HEK293T (cell line): Measurements from ENCODE around the gene GABPA.

Source experiments
- CTCF ChIA-PET: fragments of 350-600 bp; formaldehyde crosslinking; extraction: SDS; loops from one replicate; lab custom pipeline; 2021; ENCODE audit warnings: antibody characterized with exemption, inconsistent platforms; lab: Yijun Ruan, JAX
- POLR2A ChIA-PET: fragments of 350-600 bp; formaldehyde crosslinking; extraction: SDS; loops from one replicate; lab custom pipeline; 2020; ENCODE audit warnings: antibody characterized with exemption, inconsistent platforms; lab: Yijun Ruan, JAX
- DNase-seq: peaks from one replicate; pipeline ENCODE4 v3.0.0; 2012; ENCODE audit warnings: mixed read lengths; ENCODE audit errors: extremely low spot score
- ARNT ChIP-seq: fragments of 450-650 bp; IDR thresholded peaks from 2 replicates; pipeline ENCODE4 v1.6.1; 2017; ENCODE audit warnings: mild to moderate bottlenecking
- BHLHE40 ChIP-seq: fragments of 450-650 bp; IDR thresholded peaks from 2 replicates; pipeline ENCODE4 v1.6.1; 2016; ENCODE audit warnings: mild to moderate bottlenecking, moderate library complexity, borderline replicate concordance
- CTBP1 ChIP-seq: fragments of 450-650 bp; IDR thresholded peaks from 2 replicates; pipeline ENCODE4 v1.6.1; 2016; ENCODE audit warnings: borderline replicate concordance
- ELF4 ChIP-seq: fragments of 450-650 bp; IDR thresholded peaks from 2 replicates; pipeline ENCODE4 v1.6.1; 2017; ENCODE audit warnings: antibody characterized with exemption
- FOXA1 ChIP-seq: fragments of 450-650 bp; IDR thresholded peaks from 2 replicates; pipeline ENCODE4 v1.6.1; 2016; ENCODE audit warnings: mild to moderate bottlenecking
- FOXK2 ChIP-seq: fragments of 450-650 bp; IDR thresholded peaks from 2 replicates; pipeline ENCODE4 v1.6.1; 2016; ENCODE audit warnings: mild to moderate bottlenecking
- FOXM1 ChIP-seq: fragments of 450-650 bp; IDR thresholded peaks from 2 replicates; pipeline ENCODE4 v1.6.1; 2017; ENCODE audit warnings: mild to moderate bottlenecking, borderline replicate concordance
- HDGF ChIP-seq: fragments of 450-650 bp; IDR thresholded peaks from 2 replicates; pipeline ENCODE4 v1.6.1; 2017; ENCODE audit warnings: antibody characterized with exemption, borderline replicate concordance
- L3MBTL2 ChIP-seq: fragments of 450-650 bp; conservative IDR thresholded peaks from 2 replicates; pipeline ENCODE4 v1.6.1; 2016; ENCODE audit warnings: mild to moderate bottlenecking
- LEF1 ChIP-seq: fragments of 450-650 bp; IDR thresholded peaks from 2 replicates; pipeline ENCODE4 v1.6.1; 2017; ENCODE audit warnings: mild to moderate bottlenecking, borderline replicate concordance
- NFRKB ChIP-seq: fragments of 450-650 bp; IDR thresholded peaks from 2 replicates; pipeline ENCODE4 v1.6.1; 2016; ENCODE audit warnings: mild to moderate bottlenecking, moderate library complexity
- PKNOX1 ChIP-seq: fragments of 450-650 bp; IDR thresholded peaks from 2 replicates; pipeline ENCODE4 v1.6.1; 2016
- SP1 ChIP-seq: fragments of 450-650 bp; IDR thresholded peaks from 2 replicates; pipeline ENCODE4 v1.6.1; 2017
- SUZ12 ChIP-seq: fragments of 450-650 bp; IDR thresholded peaks from 2 replicates; pipeline ENCODE4 v1.6.1; 2016; ENCODE audit warnings: mild to moderate bottlenecking
- TARDBP ChIP-seq: fragments of 450-650 bp; IDR thresholded peaks from 2 replicates; pipeline ENCODE4 v1.6.1; 2016
- ZNF384 ChIP-seq: fragments of 450-650 bp; IDR thresholded peaks from 2 replicates; pipeline ENCODE4 v1.6.1; 2016

The GABPA gene

DNA sequence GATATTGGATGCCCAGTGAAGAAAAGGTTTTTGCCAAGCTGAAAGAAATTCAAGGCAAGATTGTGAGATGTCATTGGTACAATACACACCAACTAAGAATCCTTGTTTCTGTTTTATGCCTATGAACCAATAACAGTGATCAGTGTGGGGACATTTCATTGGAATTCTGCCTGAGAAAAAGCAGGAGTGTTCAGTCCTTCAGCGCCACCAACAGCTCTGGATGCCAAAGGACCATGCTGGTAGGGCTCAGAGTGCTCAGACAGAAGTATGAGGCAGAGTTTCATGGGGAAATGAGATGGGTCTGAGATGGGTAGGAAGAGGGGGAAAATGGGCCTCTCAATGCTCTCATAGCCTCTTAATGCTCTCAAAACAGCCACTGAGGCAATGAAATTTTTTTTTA, 56.5 kb downstream of the GABPA start:
- POLR2A ChIA-PET: no interaction called here
- no peak for TF ChIP-seq L3MBTL2
- no peak for TF ChIP-seq SUZ12
- no peak for TF ChIP-seq FOXA1
- no peak for TF ChIP-seq ELF4
- TF ChIP-seq FOXM1: no peak
- no peak for TF ChIP-seq ZNF384
- no peak for TF ChIP-seq SP1
- TF ChIP-seq HDGF: no peak
- TF ChIP-seq BHLHE40: no peak
- CTCF ChIA-PET: interaction anchor here (0.8 kb wide), 1 partner anchor 10 kb away, joined by 3 read pairs; no protein-coding TSS in a partner anchor
- DNase-seq: no peak

- DNase-seq: peak; percentile 91
- ChIA-PET POLR2A (no interaction called here), CTCF (interaction anchor here (0.5 to 1.8 kb wide), 12 partner anchors 9 to 286 kb away, joined by 3 to 6 read pairs (median 4); no protein-coding TSS in a partner anchor)
- no peak for TF ChIP-seq SP1
- TF ChIP-seq BHLHE40: no peak
- TF ChIP-seq ZNF384: 0 out of 2 replicates have a peak, but pooled peaks have one; percentile 15
- TF ChIP-seq ARNT: no peak
These were observed 66.6 kb downstream of the GABPA start for GRCh38 chr21:25801217-25802014.

DNA sequence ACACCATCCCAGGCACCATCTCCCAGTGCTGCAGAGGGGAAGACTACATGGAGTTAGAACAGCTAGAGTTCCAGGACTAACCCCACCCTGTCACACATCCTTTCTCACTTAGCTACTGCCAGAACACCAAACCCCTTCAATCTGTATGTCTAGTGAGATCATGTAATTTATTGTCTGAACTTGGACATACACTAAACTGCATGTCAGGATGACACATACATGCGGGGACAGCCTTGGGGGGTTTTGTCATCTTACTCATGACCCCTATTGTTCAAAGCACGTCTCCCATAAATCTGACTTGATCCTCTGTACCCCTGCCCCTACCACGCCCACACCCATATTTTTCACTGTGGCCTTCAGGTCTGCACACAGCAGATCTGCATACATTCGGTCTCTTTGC, 71.3 kb downstream of the GABPA start:
- ChIA-PET CTCF (no interaction called here), POLR2A (no interaction called here)
- TF ChIP-seq ARNT (no peak), SUZ12 (no peak), FOXK2 (no peak), BHLHE40 (no peak), TARDBP (no peak), L3MBTL2 (no peak), CTBP1 (no peak), SP1 (no peak), LEF1 (no peak), HDGF (no peak), NFRKB (no peak)
- DNase-seq: no peak

GRCh38 chr21:25807191-25807590, 72.4 kb downstream of the GABPA start:
- no peak for DNase-seq
- TF ChIP-seq ELF4 (no peak), TARDBP (no peak), SP1 (no peak), ARNT (no peak), FOXA1 (no peak), L3MBTL2 (no peak), FOXM1 (no peak)
- CTCF ChIA-PET: interaction anchor here (0.6 kb wide), 1 partner anchor 72 kb away, joined by 3 read pairs; no protein-coding TSS in a partner anchor
- POLR2A ChIA-PET: no interaction called here

- no peak for TF ChIP-seq L3MBTL2
- no peak for TF ChIP-seq ARNT
- TF ChIP-seq TARDBP: no peak
- TF ChIP-seq FOXM1: no peak
- no peak for TF ChIP-seq FOXK2
- POLR2A ChIA-PET: no interaction called here
- CTCF ChIA-PET: no interaction called here
- DNase-seq: no peak
These were observed 74.2 kb downstream of the GABPA start for GRCh38 chr21:25809013-25809412.

GRCh38 chr21:25811186-25811585, 76.4 kb downstream of the GABPA start:
- no peak for DNase-seq
- ChIA-PET CTCF (interaction anchor here (1.7 kb wide), 1 partner anchor 10 kb away, joined by 4 read pairs; no protein-coding TSS in a partner anchor), POLR2A (no interaction called here)
- TF ChIP-seq ARNT (no peak), FOXA1 (no peak), HDGF (no peak), PKNOX1 (no peak), LEF1 (no peak), L3MBTL2 (no peak), NFRKB (no peak)

DNA sequence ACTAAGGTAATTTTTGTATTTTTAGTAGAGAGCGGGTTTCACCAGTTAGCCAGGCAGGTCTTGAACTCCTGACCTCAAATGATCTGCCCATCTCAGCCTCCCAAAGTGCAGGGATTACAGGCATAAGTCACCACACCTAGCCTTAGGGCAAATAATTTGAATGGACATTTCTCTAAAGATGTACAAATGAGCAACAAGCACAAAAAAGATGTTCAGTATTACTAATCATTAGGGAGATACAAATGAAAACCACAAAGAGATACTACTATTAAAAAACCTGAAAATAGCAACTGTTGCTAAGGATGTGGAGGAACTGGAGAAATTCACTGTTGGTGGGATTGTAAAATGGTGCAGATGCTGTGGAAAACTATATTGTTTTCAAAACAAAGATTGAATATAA, 79.1 kb downstream of the GABPA start:
- CTCF ChIA-PET: interaction anchor here (0.6 kb wide), 1 partner anchor 107 kb away, joined by 3 read pairs; no protein-coding TSS in a partner anchor
- DNase-seq: no peak
- TF ChIP-seq ELF4 (no peak), ZNF384 (no peak), ARNT (no peak), FOXK2 (no peak), SUZ12 (no peak), PKNOX1 (no peak), FOXA1 (no peak), L3MBTL2 (no peak), NFRKB (no peak), TARDBP (no peak), CTBP1 (no peak), BHLHE40 (no peak), FOXM1 (no peak), SP1 (no peak), LEF1 (no peak), HDGF (no peak)
- POLR2A ChIA-PET: no interaction called here
